ENCODE results near the gene NCKAP1. TPM values are rescaled to one million over a fixed set of nuclear protein-coding genes. Genes with fewer than 3 reads are reported as not detected.

Gene NCKAP1
- total RNA-seq, 1 donor from 2014 or later: 128 TPM

DNA sequence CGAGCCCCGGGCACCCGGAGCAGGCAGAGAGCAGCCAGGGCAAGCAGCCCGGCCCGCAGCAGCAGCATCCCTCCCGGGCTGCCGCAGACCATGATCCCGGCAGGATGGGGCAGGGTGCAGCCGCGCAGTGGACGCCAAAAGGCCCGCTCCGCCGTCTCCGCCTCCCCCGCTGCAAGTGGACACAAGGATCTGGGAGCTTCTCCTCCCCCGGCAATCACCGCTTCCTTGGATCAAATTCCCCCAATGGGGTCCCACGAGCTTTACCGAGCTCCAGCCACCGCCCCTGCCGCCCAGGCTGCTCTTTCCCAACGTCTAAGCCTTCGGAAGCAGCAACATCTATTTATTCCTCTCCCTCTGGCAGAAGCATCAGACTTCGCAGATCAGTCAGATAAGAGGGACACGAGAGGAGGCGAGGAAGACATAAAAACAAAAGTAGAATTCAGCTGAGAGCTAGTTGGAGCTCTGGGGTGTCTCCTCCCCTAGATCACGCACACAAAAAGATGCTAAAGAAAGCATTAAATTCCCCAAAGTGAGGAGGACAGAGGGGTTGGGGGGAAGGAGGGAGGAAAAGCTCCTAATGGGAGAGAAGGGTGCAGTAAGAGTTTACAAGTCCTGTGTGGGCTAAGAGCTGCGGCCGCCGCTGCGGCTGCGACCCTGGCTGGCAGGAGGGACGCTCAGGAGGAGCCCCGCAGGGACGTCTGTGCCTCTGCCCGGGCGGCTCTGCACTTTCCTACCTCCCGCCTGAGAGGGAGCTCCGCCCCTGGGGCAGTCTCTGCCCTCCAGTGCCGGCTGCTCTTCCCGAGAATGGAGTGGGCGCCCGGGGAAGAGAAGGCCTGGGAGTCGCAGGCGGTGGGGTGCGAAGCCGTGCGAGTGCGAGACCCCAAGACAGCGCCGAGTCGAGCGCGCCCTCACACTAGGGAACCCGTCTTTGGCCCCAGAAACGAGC, 171.5 kb downstream of the NCKAP1 start, which contains the start of gene FRZB:
TSS of gene FRZB (minus strand) at position 177 of the 946 bp plus-strand sequence. CDS start at position 92, 85 bp downstream.
- intact Hi-C loops (cut with DNase I): no loop called here
- ATAC-seq (ENCODE audit: poor library complexity) (peak; percentile 86), DNase-seq (peak; percentile 74)

DNA sequence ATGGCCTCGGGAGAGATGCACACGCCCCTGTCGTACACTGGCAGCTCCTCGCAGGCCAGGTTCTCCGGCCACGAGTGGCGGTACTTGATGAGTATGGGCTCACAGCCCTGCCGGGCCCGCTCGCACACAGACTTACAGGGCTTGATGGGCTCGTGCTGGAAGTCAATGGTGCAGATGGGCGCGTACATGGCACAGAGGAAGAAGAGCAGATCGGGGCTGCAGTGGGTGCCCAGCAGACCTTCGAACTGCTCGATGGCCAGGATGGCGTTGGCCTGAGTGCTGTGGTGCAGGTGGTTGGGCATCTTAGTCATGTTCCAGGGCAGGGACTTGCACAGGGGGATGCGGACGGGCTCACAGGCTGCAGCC, 172.2 kb downstream of the NCKAP1 start:
- intact Hi-C loops (cut with DNase I): no loop called here
- ATAC-seq (ENCODE audit: poor library complexity): peak; percentile 52
- peak; percentile 45 for DNase-seq

DNA sequence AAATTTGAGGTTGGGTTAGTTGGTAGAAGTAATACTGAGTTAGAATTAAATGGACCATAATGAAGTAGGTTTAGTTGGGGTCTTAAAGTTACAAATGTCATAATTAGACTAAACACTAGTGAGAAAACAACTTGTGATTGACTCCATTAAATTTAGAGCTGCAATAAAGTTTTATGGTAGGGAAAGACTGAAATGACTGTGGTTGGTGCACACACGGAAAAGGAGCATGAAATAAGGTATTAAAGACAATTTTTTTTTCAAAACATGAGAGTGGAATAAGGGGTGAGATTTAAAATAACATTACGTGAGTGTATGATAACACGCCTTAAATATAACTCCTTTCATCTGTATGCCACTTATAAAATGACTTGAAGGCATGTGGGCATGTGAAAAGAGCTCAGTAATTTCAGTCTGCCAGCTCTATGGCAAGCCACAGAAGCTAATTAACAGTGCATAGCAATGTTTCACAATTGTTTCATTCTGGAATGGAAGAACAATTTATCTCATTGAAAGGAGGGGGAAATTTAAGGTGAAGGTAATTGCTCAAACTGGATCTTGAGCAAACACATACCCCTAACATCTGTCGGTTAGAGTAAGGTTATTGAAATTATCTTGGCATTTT, 173.2 kb downstream of the NCKAP1 start:
- no peak for ATAC-seq (ENCODE audit: poor library complexity)
- DNase-seq: no peak
- intact Hi-C loops (cut with DNase I): no loop called here

- intact Hi-C loops (cut with DNase I): no loop called here
- ATAC-seq (ENCODE audit: poor library complexity) (no peak), DNase-seq (no peak)
Observed at GRCh38 chr2:182863642-182864041, 174.6 kb downstream of the NCKAP1 start.

DNA sequence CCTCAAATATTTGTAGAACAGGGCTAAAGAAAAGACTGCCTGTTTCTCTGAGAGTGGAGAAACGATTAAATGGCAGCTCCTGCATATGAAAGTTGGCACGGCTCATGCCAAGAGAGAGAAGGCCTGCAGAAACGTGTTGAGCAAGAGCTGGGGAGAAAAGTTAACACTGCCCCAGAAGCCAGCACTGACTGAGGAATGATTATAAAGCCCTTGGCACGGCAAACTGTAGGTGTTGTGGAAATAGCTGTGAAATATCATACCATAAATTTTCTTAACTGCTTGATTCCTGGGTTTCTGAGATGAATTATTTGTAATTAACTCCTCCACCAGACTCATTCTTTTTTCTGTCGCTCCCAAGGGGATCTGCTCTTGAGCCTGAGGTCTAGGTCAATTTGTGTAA, 176.2 kb downstream of the NCKAP1 start:
- intact Hi-C loops (cut with DNase I): no loop called here
- ATAC-seq (ENCODE audit: poor library complexity) (peak; percentile 35), DNase-seq (no peak)

DNA sequence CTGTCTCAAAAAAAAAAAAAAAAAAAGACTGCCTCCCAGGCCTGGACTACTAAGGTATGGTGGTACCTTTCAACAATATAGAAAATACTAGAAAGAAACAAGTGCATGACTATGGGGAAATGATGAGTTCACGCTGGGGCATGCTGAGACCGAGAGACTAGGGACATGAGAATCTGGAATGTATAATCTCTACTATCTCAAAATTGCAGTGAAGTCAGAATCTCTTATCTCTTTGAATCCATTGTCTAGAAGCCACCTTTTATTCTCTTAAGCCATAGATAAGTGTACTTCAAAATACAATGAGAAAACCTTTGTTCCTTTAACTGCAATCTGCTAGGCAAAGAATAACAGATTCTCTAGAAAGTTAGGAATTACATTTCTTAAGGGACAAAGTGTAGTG, 177.4 kb downstream of the NCKAP1 start:
- intact Hi-C loops (cut with DNase I): no loop called here
- DNase-seq (no peak), ATAC-seq (ENCODE audit: poor library complexity) (no peak)

Other genes with a start within 250 kb of the NCKAP1 start
- 1.4 TPM for gene FRZB, start 171.8 kb downstream of the NCKAP1 start, total RNA-seq
- gene DUSP19, start 40.3 kb upstream of the NCKAP1 start, total RNA-seq: 10.8 TPM
- 9.6 TPM for gene NUP35, start 86.0 kb upstream of the NCKAP1 start, total RNA-seq

Data from Right ventricle myocardium superior (tissue), 1 donor.